SH-SY5Y (cell line): ENCODE measurements around the gene ATXN8OS.

ENCODE experiments used
- GATA2 ChIP-seq: IDR thresholded peaks from 2 replicates; pipeline ENCODE4 v1.6.1; 2011; ENCODE audit warnings: mild to moderate bottlenecking, low read depth, low read length
- GATA3 ChIP-seq: IDR thresholded peaks from 2 replicates; pipeline ENCODE4 v1.6.1; 2011; ENCODE audit warnings: low read depth, mild to moderate bottlenecking, low read length, moderate library complexity

The ATXN8OS gene

DNA sequence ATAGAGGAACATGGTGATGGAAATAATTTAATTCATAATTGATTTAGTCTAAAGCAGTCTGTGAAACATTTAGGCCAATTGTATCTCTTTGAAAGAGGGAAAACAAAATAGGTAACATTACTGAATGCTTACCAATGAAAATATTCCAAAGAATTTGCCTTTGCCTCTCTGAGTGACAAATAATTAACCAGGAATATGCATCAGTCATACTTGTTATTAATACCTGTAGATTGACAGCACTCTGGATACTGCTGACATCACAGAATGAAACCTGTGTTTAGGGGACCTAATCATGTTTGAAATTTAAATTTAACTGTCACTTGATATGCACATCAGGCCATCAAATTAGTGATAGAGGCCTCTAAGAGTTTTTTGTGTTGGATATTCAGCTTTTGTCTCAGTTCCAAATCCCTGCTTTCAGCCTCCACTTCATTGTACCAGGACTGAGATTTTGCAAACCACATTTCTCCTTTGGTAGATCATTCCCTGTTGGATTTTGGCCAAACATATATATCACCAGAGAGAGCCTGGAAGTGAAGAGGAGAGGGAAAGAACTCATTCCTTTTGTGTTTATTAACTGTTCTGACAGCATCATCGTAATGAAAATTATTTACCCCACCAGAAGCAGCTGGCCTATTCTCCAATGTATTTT lies 65.4 kb downstream of the ATXN8OS start:
- no peak for TF ChIP-seq GATA3
- no peak for TF ChIP-seq GATA2

DNA sequence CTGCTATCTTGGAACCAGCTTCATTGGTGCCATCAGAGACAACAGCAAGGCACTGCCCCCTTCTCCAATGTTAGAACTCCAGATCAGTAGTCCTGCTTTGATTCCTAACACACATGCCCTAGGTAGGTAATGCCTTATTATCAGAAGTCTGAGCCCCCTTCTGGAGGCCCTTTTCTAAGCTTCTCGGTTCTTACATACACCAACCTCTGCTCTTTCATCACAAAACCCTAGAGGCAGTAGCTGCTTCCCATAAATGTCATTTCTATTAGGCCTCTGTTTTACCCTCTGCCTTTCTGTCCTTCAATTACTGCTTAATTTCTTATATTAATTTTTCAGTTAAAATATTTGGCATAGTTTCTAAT lies 66.0 kb downstream of the ATXN8OS start:
- TF ChIP-seq GATA2 (no peak), GATA3 (no peak)

DNA sequence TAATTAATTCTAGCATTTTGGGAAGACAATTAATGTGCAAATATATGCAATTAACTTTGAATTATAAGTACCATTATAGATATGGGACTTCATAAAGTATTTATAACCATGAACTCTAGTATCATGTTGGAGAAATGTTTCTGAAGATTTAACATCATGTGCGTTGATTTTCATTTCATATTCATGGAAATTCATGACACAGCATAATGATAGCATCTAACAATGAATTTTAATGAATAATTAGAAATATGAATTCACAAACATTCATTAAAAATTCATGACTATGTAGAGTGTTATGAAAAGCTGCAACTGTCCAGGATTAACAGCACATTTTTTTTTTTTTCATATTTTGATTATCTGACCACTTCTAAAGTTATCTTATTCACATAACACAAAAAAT lies 70.7 kb downstream of the ATXN8OS start:
- TF ChIP-seq GATA2 (no peak), GATA3 (no peak)
